DLD1 (cell line): Measurements from ENCODE around the gene HSPB6.

ENCODE experiments used
- in situ Hi-C: cut with HindIII; loops from 2 replicates; pipeline ENCODE4 v1.10.0; 2017; ENCODE audit warnings: low sequenced_read_pairs

Gene HSPB6

GRCh38 chr19:35717665-35718344 lies 39.0 kb downstream of the HSPB6 start, which contains the start of gene KMT2B:
TSS of gene KMT2B (plus strand) at chr19:35718003. CDS start at chr19:35718019, 16 bp downstream.
- in situ Hi-C loops = no loop called here

- in situ Hi-C loops = no loop called here
These were observed 39.8 kb downstream of the HSPB6 start for GRCh38 chr19:35716801-35717664.

DNA sequence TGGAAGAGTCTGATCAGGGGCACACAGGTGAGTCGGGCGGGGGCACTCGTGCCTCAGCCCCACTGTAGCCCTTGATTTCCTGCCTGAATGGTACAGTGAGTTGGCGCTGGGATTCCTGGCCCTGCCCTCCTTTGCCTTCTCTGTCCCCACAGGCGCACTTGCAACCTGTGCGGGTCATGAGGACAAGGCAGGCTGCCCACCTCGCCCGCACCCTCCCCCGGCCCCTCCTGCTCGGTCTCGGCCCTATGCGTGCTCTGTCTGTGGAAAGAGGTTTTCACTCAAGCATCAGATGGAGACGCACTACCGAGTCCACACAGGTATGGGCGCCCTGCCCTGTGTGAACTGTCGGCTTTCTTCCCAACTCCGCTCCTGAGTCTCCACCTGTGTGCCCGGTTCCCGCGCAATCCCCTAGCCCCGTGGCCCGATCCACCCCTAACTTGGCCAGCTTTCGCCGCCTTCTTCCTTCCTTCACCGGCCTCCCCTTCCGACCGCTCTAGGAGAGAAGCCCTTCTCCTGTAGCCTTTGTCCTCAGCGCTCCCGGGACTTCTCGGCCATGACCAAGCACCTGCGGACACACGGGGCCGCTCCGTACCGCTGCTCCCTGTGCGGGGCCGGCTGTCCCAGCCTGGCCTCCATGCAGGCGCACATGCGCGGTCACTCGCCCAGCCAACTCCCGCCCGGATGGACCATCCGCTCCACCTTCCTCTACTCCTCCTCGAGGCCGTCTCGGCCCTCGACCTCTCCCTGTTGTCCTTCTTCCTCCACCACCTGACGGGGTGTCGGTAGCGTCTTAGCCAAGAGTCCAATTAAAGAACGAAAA lies 40.6 kb downstream of the HSPB6 start:
- in situ Hi-C loops = no loop called here

DNA sequence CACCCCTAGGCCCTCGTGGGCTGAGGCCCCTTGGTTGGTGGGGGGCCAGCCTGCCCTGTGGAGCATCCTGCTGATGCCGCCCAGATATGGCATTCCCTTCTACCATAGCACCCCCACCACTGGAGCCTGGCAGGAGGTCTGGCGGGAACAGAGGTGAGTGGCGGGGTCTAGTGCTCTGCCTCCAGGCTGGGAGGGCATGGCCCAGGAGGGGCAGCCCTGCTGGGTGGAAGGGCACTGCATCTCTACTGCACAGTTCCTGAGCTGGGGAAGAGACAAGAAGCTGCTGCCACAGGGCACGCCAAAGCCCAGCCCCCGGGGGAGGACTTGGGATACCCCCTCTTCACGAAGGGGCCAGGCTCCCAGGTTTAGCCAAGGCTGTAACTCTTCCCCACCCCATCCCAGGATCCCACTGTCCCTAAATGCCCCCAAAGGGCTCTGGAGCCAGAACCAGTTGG lies 41.4 kb downstream of the HSPB6 start:
- in situ Hi-C loops = no loop called here

GRCh38 chr19:35714601-35715354 lies 42.1 kb downstream of the HSPB6 start:
- in situ Hi-C loops = no loop called here

DNA sequence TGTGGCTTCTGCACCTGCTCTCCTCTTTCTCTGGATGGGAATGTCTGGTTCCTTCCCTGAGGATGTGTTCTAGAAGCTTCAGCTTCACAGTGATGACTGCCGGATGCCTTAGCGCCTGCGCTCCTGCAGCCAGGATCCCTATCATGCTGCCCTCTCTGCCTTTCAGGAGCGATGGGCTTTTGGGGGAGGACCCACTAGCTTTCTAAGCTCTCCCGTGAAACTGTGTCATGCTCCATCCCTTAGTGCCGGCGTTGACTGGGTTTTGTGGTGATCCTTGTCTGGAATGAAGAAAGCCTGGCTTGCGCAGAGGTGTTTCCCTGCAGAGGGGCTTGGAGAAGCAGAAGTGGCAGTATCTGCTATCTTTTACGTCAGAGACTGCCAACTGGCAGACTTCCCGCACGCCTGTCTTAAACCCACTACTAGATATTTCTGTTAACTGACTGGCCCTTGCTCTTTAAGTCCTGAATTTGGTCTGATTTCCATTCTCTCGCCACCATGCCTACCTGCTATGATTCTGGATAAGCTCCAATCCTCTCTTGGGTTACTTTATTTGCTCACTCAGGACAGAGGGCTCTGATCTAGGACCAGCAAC lies 42.8 kb downstream of the HSPB6 start:
- in situ Hi-C loops = no loop called here

DNA sequence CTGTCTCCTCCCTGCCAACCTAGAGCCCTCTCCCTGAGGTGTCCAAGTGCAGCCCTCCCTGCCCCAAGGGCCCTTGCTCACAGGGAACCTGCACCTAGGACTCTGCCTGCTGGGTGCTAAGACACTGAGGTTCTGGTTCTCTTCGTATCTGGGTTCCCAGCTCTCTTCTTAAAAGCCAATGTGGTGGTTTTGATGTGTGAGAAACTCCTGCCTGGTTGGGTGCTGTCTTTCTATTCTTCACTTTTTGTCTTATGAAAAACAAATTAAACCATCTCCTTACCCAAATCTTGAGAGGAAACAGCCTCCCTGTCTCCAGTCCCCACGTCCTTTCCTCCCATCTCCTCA lies 43.4 kb downstream of the HSPB6 start:
- in situ Hi-C loops = no loop called here

DNA sequence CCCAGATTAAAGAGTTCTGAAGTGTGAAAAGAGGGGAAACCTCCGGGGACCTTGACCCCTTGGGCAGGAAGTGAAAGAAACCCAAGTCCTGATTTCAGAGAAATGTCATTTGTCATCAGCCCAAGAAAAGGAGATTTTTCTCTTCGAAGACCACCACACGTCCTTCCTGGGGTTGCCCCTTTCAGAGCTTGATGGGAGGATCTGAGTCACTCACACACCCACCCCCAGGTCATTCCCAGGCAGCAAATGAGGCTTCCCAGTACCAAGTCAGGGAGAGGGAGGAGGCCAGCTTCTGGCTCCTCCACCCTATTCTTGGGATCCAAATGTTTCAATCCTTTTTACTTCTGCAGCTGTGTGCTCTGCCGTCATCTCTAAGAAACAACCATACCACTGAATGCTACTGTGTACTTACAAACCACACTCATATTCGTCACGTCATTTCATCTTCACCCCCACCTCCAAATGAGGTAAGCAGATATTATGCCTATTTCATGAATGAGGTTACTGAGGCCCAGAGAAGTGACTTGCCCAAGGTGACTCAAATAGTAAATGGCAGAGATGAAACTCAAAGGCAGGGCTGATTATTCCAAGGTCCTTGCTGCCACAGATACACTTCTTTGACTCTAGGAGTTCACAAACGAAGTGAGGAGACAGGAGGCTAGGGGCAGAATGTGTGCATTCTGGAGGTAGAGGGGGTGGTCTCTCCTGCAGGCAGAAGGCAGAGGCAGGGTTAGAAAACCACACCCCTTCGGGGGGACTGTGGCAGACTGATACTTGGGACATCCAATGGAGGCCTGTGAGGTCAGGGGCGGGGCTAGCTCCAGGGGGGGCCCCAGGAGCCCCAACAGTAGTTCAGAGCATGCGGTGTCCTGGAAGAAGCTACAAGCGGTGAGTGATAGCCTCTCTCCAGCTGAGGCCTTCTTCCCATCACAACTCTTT lies 44.0 kb downstream of the HSPB6 start:
- in situ Hi-C loops = no loop called here

DNA sequence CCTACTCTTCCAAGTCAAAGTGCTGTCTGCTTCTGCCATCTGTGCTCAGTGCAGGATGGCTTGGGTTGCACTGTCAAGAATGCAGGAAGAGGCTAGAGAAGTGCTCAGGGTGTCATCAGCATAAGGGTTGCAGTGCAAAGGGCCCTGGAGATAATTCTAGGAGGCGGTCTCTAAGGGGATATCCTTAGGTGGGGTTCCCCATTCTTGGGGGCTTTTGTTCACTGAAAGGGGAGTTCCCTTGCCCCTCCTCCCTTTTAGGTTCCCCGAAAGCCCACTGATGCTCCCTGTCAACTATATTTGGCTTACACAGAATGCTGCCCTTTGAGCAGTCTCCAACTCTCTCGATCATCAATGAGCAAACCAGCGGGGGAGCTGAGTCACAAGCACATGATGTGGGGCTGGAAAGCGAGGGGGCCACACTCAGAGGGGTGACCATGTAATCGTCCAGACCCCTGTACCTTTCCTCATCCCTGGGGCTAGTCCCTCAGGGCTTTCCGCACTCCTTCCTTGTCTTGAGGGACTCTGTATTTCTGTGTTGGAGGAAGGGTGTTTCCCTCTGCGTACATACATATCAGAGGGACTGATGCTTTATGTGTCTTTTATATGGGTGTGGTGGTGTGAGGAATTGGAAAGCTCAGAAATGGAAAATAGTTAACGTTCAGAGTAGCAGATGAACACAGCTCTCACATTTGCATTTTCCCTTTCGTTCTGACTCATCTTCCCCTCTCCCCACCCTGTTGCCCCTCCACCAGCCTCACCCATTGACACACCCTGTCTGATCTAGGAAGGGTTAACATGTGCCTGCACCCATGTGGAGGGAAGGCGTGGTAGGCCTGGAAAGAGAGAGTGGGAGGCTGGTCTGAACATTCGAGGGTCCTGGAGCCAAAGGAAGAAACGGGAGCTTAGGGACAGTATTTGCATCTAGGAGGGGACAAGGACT lies 45.8 kb downstream of the HSPB6 start:
- in situ Hi-C loops = no loop called here

GRCh38 chr19:35708391-35708790 lies 48.4 kb downstream of the HSPB6 start:
- in situ Hi-C loops = no loop called here
